ENCODE measurements around the gene HK2.

DNA sequence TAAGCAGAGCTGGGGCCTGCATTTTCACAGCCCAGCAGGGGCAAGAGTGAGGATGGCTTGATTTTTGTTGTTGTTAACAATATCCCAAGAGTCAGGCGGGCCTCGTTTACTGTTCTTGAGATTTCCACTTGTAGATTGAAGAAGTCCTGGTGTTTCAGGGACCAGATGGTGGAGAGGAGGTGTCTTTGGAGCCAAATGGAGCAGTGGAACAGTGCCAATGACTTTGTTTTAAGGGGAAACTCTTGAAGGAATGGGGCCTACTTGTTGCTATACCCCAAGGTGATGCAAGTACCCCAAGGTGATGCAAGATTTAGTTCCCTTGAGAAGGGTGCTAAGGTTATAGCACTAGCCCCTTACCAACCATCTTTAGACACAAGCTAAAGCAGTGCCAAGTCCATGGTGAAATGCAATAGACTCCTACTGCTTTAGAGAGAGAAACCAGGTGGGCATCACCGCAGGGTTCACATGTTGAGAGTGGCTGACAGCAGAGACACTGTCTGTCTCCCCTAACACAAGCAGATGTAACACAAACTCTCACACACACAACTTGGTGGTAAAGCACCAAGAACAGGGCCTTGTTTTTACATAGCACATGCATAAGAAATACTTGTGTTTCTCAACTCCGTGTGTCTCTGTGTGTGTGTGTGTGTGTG is 44.0 kb downstream of the HK2 start:
- no peak for TF ChIP-seq CTCF (IDR thresholded peaks at IDR 0.05; ENCODE audit: low read length)
- TF ChIP-seq EZH2 (IDR thresholded peaks at IDR 0.05; ENCODE audit: borderline replicate concordance, low read length): no peak
